Suppressor macrophage treated with lipopolysaccharide for 4 hours (primary cell): Measurements from ENCODE around the gene HTR3A.

Experiments used
- DNase-seq: peaks from one replicate; pipeline ENCODE4 v3.0.0-alpha.2; 2020

HTR3A gene

DNA sequence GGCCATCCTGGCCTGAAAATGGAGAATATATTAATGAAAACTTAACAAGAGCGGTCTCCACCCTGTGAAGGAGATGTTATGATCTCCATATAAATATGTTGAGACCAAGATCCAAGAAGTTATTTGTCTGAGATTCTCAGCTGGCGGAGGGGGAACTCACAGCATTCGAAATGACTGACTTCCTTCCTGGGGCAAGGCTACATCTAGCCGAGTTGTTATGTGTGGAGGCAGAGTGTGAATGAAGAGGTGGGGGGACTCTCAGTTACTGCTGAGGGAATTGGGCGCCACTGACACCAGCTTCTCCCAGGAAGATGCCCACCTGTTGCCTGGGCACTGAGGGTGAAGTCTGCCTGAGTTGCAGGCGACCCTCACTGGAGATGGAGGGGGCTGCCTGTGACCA, 5.9 kb downstream of the HTR3A start:
- no peak for DNase-seq

DNA sequence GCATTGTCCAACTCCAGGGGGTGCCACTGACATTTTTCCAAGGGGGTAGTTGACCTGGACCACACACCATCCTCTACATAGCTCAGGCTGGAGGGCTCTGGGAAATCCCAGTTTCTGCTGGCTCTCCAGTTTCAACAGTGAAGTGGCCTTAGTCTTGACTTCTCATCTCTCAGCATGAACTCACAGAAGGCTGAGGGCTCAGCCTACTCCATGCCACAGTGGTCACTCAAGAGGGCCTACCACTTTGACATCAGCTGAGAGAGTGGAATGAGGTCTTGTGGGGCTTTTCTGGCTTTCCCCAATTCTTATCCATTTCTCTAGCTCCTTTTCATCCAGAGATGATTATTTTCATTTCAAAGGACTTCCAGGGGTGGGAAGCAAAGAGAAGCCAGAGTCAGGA, 7.4 kb downstream of the HTR3A start:
- DNase-seq: no peak

DNA sequence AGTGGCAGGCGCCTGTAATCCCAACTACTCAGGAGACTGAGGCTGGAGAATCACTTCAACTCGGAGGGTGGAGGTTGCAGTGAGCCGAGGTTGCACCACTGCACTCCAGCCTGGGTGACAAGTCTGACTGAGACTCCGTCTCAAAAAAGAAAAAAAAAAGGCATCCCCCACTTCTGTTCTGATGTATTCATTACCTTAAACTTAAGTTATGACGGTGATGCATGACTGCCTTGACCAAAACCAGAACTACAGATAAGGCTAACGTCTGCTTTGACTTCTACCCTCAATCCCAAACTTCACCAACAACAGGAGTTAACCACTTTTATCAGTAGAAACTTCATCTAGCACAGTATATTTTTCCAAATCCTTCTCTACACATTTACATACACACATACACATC, 9.9 kb downstream of the HTR3A start:
- no peak for DNase-seq

DNA sequence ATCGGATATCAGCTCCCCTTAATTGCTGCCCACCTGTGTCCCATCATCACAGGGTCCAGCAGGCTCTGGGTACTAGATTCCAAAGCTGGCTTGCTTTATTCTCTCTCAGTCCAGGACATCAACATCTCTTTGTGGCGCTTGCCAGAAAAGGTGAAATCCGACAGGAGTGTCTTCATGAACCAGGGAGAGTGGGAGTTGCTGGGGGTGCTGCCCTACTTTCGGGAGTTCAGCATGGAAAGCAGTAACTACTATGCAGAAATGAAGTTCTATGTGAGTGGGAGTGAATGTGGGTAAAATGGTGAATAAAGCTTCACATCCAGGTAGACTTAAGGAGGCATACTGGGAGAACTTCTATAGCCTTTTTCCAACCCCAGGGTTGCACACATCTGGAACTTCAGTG, 11.0 kb downstream of the HTR3A start:
- DNase-seq: no peak

DNA sequence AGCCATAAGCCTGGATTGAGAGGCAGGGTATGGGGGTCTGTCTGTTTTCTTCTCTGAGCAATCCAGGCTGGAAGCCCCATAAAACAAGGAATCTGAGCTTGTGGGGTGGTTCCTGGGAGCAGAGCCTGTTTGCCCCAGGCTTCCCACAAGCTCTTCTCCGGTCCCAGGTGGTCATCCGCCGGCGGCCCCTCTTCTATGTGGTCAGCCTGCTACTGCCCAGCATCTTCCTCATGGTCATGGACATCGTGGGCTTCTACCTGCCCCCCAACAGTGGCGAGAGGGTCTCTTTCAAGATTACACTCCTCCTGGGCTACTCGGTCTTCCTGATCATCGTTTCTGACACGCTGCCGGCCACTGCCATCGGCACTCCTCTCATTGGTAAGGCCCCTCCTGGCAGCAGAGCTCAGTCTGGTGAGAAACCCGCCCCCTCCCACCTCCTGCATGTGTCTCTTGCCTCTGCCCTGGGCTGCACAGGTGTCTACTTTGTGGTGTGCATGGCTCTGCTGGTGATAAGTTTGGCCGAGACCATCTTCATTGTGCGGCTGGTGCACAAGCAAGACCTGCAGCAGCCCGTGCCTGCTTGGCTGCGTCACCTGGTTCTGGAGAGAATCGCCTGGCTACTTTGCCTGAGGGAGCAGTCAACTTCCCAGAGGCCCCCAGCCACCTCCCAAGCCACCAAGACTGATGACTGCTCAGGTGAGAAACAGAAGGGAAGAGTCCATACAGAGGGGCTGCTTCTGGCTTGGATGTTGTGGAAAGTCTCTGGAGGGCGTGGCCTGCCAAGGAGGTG, 11.6 kb downstream of the HTR3A start:
- no peak for DNase-seq

DNA sequence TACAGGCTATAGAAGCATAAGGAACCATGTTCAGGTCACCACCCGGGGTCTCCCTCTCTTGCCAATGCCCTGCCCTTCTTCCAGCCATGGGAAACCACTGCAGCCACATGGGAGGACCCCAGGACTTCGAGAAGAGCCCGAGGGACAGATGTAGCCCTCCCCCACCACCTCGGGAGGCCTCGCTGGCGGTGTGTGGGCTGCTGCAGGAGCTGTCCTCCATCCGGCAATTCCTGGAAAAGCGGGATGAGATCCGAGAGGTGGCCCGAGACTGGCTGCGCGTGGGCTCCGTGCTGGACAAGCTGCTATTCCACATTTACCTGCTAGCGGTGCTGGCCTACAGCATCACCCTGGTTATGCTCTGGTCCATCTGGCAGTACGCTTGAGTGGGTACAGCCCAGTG, 14.5 kb downstream of the HTR3A start:
- no peak for DNase-seq

DNA sequence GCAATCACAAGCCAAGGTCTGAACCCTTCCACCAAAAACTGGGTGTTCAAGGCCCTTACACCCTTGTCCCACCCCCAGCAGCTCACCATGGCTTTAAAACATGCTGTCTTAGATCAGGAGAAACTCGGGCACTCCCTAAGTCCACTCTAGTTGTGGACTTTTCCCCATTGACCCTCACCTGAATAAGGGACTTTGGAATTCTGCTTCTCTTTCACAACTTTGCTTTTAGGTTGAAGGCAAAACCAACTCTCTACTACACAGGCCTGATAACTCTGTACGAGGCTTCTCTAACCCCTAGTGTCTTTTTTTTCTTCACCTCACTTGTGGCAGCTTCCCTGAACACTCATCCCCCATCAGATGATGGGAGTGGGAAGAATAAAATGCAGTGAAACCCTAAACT, 15.0 kb downstream of the HTR3A start:
- no peak for DNase-seq

DNA sequence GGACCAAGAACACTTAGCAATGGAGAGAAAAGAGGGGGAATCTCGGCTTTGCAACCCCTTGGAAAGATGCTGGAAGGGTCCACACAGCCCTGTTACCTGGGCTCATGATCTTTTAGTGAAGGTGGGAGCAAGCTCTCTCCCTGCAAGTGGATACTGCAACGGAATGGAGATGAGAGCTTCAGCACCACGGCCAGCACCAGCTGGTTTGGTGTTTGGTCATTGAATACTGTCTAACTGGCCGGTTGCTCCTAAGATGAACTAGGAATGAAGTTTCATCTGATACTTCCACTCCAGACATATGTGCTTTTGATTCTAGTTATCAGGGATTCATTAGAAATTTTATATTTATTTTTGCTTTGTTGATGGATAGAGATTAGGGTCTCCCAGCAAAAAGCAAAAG, 16.3 kb downstream of the HTR3A start:
- DNase-seq: peak; percentile 17

DNA sequence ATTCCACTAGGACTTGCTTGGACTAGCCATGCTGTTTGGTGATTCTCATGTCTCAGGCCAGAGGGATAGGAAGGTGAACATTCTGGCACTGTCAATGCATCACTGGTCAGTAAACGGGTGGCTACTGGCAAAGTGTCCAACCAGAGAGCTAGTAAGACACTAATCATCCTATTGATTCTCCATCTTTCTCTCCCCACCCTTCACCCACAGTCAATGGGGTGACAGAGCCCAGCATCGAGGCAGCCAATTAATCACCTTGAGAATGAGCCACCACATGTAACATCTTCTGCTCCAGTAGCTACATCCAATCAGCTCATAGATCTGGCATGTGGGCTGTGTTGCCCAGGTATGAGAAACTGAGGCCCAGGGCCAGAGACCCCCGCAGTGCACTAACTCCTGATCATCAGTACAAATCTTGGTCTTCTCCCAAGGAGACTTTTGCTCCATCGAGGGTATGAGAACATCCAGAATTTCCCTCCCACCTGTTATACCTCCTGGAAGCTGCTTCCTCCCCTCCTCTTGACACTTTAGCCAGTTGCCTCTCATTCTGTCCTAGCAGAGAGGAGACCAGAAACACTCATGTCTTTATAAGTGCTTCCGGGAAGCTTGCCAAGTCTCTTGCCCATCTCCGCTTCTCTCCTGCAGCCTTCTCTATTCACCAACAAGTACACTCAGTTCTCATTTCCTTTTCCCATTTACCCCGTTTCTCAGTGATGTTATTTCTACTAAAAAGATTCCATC, 17.0 kb downstream of the HTR3A start:
- no peak for DNase-seq

DNA sequence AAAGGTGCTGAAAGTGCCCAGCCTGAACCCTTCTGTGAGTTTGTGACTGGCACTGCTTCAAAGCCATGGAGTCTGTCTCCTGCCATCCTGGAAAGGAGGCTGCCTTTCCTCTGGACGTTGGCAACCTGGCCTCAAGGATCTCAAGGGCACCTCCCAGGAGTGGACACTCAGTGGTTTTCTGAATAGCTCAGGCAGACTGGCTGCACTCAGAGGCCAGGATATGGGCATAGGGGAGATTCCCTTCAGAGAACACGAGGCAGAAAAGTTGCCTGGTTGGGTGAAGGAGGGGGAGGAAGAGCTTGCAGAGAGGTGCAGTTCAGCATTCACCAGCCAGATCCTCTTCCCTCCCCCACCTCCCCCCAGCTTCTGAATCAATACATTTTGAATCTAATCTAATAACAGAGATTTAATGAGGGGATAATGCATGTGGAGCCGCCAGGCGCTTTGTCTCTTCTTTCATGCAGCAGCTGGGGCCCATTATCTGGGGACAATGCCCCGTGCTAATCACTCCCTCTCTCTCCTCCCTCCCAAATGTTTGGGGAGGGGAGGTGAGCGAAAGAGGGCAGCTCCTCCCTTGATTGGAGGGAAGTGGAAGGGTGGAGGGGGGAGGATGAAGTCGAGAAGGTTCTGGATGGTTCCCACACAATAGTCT, 17.7 kb downstream of the HTR3A start:
- no peak for DNase-seq

DNA sequence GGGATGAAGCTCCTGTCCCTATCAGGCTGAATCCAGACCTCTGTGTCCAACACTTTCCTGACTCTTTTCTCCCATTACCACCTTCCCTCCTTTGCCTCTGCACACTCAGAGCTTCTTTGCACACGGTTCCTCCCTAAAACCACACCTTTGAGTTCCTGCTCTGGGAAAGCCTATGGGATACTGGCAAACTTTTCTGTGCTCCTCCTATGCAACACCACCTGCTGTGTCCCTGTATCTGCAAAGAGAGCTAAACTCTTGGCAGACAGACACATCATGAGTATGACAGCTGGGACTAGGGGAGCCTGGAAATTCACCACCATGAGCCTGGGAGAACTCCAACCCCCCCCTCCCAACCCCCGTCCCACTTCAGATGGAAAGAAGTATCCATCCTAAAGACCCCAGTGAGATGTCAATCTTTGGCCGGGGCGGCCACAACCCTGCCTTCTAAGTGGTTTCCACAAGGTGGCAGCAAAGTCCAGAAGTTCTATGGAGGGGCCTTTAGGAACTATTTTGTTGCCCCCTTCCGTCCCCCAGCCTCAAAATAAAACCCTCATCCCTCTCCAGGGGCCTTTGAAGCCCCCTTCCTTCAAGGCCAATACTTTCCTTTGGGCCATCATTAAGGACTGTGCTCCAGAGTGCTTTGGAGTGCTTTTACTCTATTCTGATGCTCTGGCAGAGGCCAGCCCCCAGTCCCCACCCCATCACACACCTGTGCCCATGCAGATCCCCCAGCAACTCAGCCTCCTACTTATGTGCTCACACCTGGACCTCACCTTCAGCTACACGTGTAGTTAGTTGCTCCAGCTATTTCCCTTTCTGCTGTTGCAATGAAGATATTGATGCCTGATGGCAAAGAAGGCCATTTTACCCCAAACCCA, 19.4 kb downstream of the HTR3A start:
- DNase-seq: peak; percentile 41

DNA sequence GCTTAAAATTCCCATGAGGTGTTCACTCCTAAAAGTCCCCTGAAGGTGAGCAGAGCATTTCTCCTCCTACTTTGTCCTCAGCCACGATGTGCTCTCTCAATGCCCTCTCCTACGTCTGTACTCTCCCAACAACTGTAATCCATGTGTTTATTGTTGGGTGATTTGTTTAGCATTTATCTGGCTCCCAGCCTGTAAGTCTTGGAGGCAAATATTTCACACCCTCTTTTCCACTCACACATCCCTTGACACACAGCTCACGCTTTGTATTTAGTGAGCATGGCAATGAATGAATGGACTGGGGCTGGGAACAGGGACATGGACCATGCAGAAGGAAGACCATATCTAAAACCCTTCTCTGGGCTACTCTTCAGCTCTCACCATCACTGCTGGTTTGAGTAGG, 22.6 kb downstream of the HTR3A start:
- no peak for DNase-seq

DNA sequence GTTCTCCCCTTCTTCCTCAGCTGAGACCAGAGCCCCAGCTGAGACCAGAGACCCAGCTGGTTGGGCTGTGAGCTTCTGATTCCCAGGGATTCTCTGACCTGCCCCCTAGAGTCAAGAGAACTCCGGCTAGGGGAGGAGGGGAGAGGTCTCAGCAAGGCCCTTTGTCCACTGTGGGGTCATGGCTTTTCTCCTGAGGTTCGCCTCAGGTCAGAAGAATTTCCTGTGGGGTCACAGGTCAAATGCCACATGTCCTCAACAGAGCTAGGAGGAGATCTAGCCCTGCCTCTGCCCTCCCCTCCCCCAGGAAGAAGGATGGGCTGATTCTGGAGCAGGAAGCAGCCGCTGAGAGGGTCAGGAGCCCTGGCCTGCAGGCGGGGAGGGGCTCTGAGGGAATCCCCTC, 23.7 kb downstream of the HTR3A start:
- DNase-seq: no peak

DNA sequence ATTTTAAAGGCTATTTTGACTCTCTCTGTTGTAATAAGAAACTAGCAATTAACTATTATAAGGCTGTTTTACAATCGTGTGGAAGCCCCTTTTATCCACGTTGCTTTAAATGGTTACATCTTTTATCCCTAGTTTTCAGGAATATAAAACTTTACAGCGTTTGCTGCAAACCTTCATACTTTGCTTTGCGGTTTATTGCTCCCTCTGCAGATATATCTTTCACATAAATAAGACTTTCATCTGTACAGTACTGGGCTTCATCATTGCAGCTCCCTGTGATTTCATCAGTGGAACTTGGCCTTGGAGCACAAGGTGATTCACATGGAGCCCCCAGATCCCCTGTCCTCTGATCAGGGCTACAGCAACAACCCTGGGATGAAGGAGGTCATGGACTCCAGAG, 25.6 kb downstream of the HTR3A start:
- no peak for DNase-seq

DNA sequence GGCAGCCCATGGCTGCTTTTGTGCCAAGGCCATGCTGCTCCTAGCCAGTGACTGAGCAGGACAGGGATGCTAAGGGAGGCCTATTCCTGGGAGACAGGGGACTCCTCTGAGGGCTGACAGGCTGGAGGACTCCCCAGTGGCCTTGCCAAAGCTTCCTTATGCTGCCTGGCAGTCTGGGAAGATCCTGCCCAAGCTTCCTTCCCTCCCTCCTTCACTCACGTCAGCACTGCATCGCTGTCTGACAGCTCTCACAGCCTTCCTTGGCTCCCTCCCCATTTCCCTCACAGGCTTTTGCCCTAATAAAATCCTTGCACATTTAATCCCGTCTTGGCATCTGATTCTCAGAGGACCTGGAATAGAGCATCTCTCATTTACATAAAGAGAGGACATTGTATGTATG, 26.5 kb downstream of the HTR3A start:
- DNase-seq: no peak

DNA sequence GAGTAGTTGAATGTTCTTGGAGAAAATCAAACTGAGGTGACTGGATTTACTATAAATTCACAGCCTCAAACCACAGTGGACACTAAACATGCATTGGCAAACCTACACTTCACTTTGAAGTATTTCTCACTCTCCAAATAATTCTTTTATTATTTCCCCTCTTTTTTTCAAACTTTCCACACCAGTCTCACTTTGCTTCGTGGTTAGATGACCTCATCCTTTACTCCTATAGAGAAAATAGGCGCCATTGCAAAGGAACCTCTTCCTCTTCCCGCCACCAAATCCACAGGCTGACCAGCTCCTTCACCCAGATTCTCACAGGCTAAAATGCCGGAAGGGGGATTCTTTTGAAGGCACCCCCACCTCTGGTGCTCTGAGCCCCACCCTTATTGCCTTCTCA, 33.4 kb downstream of the HTR3A start:
- no peak for DNase-seq

DNA sequence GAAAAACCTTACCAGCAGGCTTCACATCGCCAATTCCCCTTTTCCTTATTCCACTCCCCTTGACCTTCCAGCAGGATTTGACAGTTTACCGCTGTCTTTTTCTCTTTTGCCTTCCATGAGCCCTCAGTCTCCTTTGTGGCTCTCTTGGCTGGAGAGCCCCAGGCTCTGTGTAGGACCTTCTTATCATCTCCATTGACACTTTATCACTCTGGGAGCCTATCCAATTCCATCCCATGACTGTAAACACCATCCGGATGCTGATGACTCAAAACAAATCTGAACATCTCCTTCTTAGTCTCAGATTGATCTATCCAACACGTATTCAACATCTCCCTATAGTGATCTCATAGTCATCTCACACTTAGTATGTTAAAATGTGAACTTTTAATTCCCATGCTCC, 36.0 kb downstream of the HTR3A start:
- DNase-seq: no peak

DNA sequence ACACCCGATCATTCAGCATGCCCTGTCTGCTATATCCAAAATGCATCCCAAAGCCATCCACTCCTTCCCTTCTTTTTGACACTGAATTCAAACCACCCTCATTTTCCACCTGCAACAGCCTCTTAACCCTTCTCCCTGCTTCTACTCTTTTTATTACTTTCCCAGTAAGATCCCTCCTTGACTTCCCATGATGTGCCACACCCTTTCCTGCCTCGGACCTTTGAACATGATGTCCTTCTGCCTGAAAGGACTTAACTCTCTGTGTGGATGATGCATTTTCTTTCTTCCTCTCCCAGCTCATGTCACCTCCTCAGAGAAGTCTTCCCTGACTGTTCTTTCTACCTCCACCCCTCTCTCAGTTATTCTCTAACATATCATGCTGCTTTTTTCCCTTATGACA, 36.5 kb downstream of the HTR3A start:
- no peak for DNase-seq

DNA sequence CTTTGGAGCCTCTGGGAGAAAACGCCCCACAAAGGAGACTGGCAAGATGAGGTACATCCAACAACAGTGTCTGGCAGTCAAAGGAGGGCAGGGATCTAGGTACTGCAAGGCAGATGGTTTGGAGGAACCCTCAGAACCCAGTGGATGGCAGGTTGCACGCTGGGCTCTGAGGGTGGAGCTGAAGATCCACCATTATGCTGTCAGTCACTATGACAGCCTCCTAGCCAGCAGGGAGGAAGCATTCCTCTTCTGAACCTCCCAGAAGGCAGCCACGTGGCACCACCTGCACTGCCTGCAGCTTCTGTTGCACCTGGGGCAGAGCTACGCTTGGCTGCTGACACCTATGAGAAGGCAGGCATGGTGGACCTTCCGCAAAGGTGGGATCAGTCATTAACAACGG, 40.2 kb downstream of the HTR3A start:
- no peak for DNase-seq

DNA sequence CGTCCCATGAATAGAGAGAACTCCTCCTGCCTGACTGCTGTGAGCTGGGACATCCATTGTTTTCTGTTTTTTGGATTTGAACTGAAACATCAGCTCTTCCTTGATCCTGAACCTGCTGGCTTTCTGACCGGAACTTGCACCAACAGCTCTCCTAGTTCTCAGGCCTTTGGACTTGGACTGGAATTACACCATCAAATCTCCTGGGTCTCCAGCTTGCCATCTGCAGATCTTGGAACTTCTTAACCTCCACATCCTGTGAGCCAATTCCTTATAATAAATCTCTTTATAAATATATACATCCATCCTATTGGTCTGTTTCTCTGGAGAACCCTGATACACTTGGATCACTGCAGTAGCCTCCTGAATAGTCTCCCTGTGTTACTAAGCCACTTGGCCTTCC, 42.1 kb downstream of the HTR3A start:
- DNase-seq: no peak

DNA sequence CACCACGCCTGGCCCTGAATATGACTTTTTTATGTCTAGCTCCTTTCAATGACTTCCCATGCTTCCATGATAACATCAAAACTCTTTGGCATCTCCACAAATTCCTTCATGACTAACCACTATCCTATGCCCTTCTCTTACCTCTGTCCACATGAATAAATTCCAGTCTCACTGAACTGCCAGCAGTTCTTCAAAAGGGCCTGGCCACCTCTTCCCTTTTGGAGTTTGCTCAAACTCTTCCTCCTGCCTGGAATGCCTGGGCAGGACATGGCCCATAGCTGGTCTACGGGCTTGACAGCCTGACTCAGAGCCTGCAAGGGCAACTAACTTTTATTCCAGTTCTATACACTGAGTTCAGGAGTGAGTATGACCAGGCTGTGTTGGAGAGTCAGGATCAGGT, 42.8 kb downstream of the HTR3A start:
- DNase-seq: no peak

DNA sequence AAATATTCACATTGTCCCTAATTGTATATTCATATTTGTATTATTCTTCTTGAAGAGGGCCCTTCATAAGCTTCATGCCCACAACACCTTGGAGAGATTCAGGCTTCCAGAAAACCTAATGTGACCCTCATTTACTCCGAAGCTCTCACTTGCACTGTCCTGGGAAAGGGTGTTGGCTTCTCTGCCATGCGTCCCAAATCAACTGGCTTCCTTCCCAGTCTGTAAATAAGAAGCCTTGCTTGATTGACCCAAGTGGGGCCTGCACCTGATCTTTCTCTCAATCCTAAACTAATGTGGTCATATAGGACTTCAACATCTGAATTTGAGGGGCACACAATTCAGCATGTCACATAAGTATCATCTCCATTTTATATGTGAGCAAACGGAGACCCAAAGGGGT, 44.1 kb downstream of the HTR3A start:
- DNase-seq: no peak

DNA sequence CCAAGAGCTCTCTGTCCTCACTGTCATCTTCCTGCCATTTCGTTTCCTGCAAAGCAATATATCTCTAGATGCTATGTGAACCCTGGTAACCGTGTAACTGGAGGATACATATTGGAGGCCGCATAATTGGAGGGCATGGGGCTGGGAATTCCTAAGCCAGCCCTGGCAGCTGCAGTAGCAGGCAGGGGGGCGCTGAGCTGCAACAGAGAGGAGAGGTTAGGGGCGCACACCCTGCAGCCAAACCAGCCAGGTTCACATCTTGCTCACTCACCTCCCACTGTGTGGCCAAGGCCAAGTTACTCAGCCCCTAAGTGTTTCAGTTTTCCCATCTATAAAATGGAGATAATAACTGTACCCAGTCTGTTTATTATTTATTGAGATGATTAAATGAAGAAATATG, 44.7 kb downstream of the HTR3A start:
- DNase-seq: no peak
